ENCODE results near the gene MAB21L4. TPM values are rescaled to one million over a fixed set of nuclear protein-coding genes. Genes with fewer than 3 reads are reported as not detected.

The MAB21L4 gene
- total RNA-seq, 1 donor from 2014 or later: 0.53 TPM

GRCh38 chr2:240877460-240878340, 18.3 kb downstream of the MAB21L4 start:
- FAIRE-seq (no peak), DNase-seq (ENCODE audit: low read depth) (no peak)
- Histone ChIP-seq H3K36me3 (ENCODE audit: control insufficient read depth, insufficient read depth, low read length) (no peaks in the 10 kb centered on the region), H3K27me3 (ENCODE audit: control insufficient read depth, insufficient read depth, low read length) (no peaks in the 10 kb centered on the region), H3K4me3 (ENCODE audit: low read depth, low read length) (no peak overlapping the region)
- no peak for TF ChIP-seq CTCF (IDR thresholded peaks at IDR 0.05; ENCODE audit: insufficient read depth, low read length, severe bottlenecking)

GRCh38 chr2:240876475-240877251, 19.3 kb downstream of the MAB21L4 start:
- FAIRE-seq (no peak), DNase-seq (ENCODE audit: low read depth) (no peak)
- H3K27me3 ChIP-seq (ENCODE audit: control insufficient read depth, insufficient read depth, low read length): no peaks in the 10 kb centered on the region
- no peak overlapping the region for H3K4me3 ChIP-seq (ENCODE audit: low read depth, low read length)
- H3K36me3 ChIP-seq (ENCODE audit: control insufficient read depth, insufficient read depth, low read length): no peaks in the 10 kb centered on the region
- TF ChIP-seq CTCF (IDR thresholded peaks at IDR 0.05; ENCODE audit: insufficient read depth, low read length, severe bottlenecking): no peak

GRCh38 chr2:240876035-240876474, 19.9 kb downstream of the MAB21L4 start:
- Histone ChIP-seq H3K36me3 (ENCODE audit: control insufficient read depth, insufficient read depth, low read length) (no peaks in the 10 kb centered on the region), H3K4me3 (ENCODE audit: low read depth, low read length) (no peak overlapping the region), H3K27me3 (ENCODE audit: control insufficient read depth, insufficient read depth, low read length) (no peaks in the 10 kb centered on the region)
- DNase-seq (ENCODE audit: low read depth): no peak
- TF ChIP-seq CTCF (IDR thresholded peaks at IDR 0.05; ENCODE audit: insufficient read depth, low read length, severe bottlenecking): no peak
- no peak for FAIRE-seq

GRCh38 chr2:240875228-240876034, 20.5 kb downstream of the MAB21L4 start:
- no peak for FAIRE-seq
- Histone ChIP-seq H3K4me3 (ENCODE audit: low read depth, low read length) (no peak overlapping the region), H3K36me3 (ENCODE audit: control insufficient read depth, insufficient read depth, low read length) (no peaks in the 10 kb centered on the region), H3K27me3 (ENCODE audit: control insufficient read depth, insufficient read depth, low read length) (no peaks in the 10 kb centered on the region)
- no peak for TF ChIP-seq CTCF (IDR thresholded peaks at IDR 0.05; ENCODE audit: insufficient read depth, low read length, severe bottlenecking)
- no peak for DNase-seq (ENCODE audit: low read depth)

GRCh38 chr2:240874715-240875227, 21.2 kb downstream of the MAB21L4 start:
- FAIRE-seq (no peak), DNase-seq (ENCODE audit: low read depth) (no peak)
- H3K36me3 ChIP-seq (ENCODE audit: control insufficient read depth, insufficient read depth, low read length): no peaks in the 10 kb centered on the region
- no peak for TF ChIP-seq CTCF (IDR thresholded peaks at IDR 0.05; ENCODE audit: insufficient read depth, low read length, severe bottlenecking)
- no peaks in the 10 kb centered on the region for H3K27me3 ChIP-seq (ENCODE audit: control insufficient read depth, insufficient read depth, low read length)
- no peak overlapping the region for H3K4me3 ChIP-seq (ENCODE audit: low read depth, low read length)

Data from bronchial epithelial cell (primary cell).